HG03025 (cell line): ENCODE data around the gene WDR45.
"Not testable (repeated sequence)": the region's sequence is repeated elsewhere in the genome, so short reads cannot be mapped to it uniquely, and the experiment has no call there.

Experiments used
- ATAC-seq: cut with Tn5 transposase; IDR thresholded peaks from one replicate; pipeline ENCODE4 v1.9.1; 2021; ENCODE audit warnings: mild to moderate bottlenecking, moderate library complexity; ENCODE audit not compliant: unreplicated experiment, low FRiP score

The WDR45 gene

DNA sequence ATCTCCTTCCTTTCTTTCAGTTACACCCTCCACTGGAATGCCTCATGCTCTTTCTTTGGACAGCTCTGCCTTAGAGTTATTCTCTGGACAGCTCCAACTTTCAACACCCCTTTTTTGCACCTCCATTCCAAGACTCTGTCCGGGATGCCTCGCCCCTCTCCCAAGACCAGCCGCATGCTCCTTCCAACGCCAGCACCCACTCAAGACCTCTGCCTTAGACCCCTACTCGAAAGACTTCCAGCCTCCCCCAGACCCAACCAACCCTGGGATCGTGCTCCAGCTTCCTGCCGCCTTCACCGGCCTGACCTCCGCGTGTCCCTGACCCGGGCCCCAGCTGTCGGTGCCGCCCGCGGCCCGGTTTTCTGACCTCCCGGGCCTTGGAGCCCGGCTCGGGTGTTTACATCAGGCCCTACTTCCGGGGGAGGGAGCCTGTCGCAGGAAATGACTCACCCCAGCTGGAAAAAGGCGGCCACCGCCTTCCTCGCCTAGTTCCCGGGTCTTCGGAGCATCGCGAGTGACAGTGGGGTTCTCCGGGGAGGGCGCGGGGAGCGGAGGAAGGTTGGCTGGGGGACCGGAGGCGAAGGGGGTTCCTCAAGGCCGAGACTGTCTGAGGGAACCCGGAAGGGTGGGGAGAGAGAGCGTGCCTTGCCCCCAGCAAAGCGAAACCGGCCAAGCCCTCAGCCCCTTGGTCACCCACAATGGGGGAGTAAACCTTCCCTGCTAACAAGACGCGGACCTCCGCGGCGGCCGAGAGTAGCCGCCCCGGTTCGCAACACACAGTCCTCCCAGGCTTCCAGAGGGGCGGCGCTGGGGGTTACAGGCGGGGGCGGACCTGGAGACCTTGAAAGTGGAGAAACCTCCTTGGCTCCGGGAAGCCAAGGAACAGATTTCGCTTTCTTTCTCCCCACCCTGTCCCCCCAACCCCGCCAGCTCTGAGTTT is at the start of gene WDR45:
WDR45 (minus strand) TSS at position 399 of the 940 bp plus-strand sequence. CDS start 1,792 bp downstream, outside the sequence.
- peak; percentile 54 for ATAC-seq

DNA sequence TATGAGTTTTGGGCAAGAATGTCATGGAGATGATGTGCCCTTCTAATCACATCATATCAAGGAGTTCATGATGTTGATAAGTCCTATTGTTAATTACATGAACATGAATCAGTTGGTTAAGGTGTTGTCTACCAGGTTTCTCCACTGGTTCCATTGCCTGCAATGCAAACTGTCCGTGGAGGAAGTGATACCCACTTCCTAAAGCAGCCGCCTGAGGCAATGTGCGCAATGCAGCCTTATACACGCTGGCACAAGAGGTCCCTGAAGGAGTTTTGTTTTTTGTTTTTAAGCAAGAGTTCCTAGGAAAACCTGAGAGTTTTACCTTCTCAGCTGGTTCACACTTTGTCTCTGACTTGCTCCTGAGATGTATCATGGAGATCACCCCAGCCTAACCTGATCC is 49.7 kb upstream of the WDR45 start:
- ATAC-seq = no peak

GRCh38 chrX:49127742-49128258 is 48.1 kb upstream of the WDR45 start:
- not testable (repeated sequence) for ATAC-seq

DNA sequence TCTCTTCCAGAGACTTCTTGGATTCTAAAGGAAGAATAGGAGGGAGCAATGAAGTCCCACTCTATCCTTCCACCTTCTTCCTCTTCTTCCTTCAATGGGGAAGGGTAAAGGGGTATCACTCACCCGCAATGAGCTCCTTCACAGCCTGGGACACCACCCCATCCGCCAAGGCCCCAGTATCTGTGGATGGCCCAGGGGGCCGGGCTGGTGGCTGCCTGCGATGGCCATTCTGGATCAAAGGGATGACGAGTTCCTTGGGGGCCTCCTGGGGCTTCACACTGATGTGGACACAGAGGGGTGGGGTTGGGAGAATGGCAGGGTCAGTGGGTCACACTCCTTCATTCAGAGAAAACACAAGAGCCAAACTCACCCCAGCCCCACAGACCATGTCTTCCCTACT is 42.8 kb upstream of the WDR45 start:
- ATAC-seq = no peak

DNA sequence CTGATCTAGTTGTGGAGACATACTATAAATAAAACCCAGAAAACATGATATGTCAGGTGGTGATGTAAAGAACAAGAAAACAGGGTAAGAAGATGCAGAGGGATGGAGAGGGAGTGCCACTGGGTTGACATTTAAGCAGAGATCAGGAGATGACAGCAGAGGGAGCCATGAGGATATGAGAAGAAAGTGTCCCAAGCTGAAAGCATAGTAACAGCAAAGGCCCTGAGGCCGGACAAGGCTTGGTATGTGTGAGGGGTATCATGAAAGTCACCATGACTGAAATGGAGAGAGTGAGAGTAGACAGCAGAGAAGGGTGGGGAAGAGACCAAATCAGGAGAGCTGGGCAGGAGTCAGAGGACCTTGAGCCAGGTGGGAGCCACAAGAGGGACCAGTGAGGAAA is 40.4 kb upstream of the WDR45 start:
- ATAC-seq = no peak

- no peak for ATAC-seq
Measured at GRCh38 chrX:49117581-49117980, 37.9 kb upstream of the WDR45 start.

DNA sequence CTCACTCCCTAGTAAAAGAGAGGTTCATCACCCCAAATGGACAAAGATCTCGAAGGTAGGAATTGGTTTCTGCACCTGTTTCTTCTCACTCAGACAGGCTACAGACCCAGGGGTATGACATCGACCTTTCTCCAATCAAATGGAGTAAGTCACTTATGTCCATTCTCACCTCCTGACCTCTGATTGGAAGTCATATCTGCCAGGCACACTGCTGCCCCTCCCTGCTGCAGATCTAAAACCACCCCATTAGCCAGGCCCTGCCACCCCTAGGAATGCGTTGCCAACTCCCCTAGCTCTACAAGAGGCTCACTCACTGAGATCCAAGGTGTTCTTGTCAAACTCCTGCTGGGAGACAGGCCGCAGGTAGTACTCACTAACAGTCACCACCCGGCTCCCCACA is 37.0 kb upstream of the WDR45 start:
- ATAC-seq = no peak

- no peak for ATAC-seq
Measured at GRCh38 chrX:49116076-49116475, 36.4 kb upstream of the WDR45 start.

DNA sequence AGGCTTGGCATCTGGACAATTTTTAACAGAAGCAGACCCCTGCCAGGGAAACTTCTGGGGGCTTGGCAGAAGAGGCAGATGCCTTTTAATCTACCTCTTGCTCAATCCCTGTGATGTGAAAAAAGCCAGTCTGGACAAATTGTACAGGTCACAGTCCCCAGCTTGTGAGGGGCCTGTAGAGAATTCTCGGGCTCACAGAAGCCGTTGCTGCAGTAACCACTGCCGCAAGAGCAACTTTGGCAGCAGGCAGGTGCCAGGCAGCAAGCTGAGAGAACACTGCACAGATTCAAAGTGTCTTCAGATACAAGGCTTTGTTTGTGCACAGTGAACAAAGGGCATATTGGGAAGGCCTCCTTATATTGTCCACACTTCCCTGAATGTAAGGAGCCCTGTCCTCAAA is 32.1 kb upstream of the WDR45 start:
- ATAC-seq = no peak

GRCh38 chrX:49110417-49110816 is 30.7 kb upstream of the WDR45 start:
- no peak for ATAC-seq

DNA sequence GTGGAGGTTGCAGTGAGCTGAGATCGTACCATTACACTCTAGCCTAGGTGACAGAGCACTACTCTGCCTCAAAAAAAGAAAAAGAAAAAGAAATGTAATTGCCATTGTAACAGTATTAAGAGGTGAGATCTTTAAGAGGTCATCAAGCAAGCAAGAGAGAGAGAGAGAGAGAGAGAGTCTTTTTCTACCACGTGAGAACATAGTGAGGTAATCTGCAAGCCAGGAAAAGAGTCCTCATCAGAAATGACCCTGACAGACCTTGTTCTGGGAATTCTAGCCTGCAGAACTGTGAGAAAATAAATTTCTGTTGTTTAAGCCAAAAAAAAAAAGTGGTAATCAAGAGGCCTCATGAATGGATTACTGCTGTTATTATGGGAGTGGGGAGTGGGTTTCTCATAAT is 29.0 kb upstream of the WDR45 start:
- ATAC-seq = no peak

GRCh38 chrX:49106930-49107329 is 27.2 kb upstream of the WDR45 start:
- ATAC-seq = no peak

- ATAC-seq = no peak
Measured at GRCh38 chrX:49106296-49106695, 26.6 kb upstream of the WDR45 start.

DNA sequence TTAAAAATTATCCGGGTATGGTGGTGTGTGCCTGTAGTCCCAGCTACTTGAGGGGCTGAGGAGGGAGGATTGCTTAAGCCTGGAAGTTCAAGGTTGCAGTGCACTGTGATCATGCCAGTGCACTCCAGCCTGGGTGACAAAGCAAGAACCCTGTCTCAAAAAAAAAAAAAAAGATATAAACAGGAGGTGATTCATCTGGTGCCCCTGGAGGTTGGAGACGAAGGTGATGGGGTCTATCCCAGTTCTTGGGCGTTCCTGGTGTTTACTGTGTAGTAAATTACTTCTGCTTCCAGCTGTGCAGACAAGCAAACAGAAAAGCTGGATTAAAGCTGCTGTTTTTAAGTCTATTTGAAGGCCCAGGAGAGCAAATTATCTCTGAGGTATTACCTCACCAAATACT is 23.9 kb upstream of the WDR45 start:
- ATAC-seq = no peak

GRCh38 chrX:49102190-49102589 is 22.5 kb upstream of the WDR45 start:
- no peak for ATAC-seq

DNA sequence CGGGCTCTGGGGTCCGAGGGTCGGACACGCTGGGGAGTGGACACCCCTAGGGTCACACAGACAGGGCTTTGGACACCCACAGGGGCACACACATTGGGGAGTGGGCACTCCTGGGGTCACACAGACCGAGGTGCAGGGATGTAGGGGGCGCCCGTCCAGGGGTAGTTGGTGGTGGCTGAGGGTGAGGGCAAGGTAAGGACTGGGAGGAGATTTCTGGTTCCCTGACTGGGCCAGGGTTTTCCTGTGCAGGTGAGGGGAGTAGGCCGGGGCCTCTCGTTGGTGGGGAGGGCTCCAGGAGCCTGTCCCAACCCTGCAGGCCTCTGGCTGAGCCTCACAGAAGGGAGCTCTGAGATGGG is 21.9 kb upstream of the WDR45 start:
- no peak for ATAC-seq

DNA sequence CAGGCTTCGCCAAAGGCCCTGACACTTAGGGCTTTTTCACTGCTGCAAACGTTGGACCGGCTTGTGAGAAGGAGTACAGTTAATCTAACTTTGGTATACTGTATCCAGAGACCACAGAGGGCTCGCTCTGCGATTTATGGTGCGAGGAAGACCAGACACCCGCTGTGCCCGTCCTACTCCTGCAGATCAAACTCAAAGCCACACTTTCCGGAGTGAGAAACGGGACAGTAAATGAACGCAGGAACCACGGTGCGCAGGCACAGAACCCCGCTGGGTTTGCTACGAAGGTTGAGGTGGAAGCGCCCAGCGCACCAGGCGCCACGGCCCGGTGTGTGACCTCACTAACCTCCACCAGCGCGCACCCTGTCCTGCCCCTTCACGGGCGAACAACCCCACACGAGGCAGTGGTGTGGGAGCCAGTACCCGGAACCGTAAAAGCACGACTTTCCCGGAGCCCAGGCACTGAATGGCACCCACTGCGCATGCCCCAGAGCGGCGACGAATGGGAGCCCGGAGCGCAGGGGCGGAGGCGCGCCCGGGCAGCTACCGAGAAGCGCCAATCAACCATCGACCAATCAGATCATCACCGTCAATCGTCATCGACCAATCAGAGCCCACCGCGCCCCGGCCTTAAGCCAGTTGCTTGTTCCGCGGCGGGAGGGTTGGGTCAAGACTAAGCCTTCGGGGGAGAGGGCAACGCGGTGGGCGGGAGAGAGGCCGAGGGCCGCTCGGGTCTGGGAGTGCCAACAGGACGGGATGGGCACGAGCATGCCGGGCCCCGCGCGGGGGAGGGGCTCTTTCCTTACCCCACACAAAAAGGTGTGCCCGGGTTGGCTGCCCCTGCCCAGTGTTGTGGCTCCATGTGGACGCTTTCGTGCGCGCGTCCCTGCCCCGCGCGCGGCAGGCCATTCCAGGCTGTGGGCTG is 21.3 kb upstream of the WDR45 start:
- ATAC-seq = peak; percentile 88

GRCh38 chrX:49096419-49096818 is 16.7 kb upstream of the WDR45 start:
- no peak for ATAC-seq

DNA sequence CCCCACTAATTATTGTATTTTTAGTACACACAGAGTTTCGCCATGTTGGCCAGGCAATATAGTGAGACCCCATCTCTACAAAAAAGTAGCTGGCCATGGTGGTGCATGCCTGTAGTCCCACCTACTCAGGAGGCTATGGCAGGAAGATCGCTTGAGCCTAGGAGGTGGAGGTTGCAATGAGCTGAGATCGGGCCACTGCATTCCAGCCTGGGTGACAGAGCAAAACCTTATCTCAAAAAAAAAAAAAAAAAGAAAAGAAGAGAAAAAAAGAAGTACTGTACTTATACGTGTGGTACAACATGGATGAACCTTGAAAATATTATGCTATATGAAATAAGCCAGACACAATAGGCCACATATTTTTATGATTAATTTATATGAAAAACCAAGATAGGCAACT is 9.9 kb upstream of the WDR45 start:
- no peak for ATAC-seq

- ATAC-seq = no peak
Measured at GRCh38 chrX:49082271-49082871, 2.7 kb upstream of the WDR45 start.

DNA sequence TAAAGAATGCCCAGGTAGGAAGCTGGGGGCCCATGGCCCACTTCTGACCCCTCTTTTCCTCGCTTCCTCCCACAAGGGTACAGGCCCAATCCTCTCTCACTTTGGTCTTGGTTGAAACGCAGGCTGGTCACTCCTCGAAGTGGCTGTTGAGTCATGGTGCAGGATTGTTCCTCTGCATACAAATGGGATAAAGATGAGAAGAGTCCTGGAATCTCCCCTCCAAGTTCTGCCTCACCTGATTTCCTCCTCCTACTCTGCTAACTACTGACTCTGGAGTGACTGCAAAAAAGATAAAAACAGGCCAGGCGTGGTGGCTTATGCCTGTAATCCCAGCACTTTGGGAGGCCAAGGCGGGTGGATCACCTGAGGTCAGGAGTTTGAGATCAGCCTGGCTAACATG is 1.7 kb downstream of the WDR45 start:
- no peak for ATAC-seq
